H1 (cell line): Measurements from ENCODE around the gene PLCL1. TPM values are rescaled to one million over a fixed set of nuclear protein-coding genes. Genes with fewer than 3 reads are reported as not detected.

Experiments used
- CTCF ChIA-PET: fragments of 300-600 bp; sonication (Branson Sonifier 250); formaldehyde crosslinking; loops from one replicate; lab custom pipeline; 2021; ENCODE audit not compliant: partially characterized antibody; lab: Charles Lee
- POLR2A ChIA-PET: fragments of 300-600 bp; sonication (Branson Sonifier 250); formaldehyde crosslinking; loops from one replicate; lab custom pipeline; 2021; ENCODE audit warnings: inconsistent platforms; ENCODE audit not compliant: partially characterized antibody; lab: Charles Lee
- DNase-seq, 2 experiments: peaks; one replicate each; pipeline versions ENCODE4 v3.0.0 to v3.0.0-alpha.2; 2010 to 2022; ENCODE audit warnings: low spot score in 2 of 2, low read depth in 1 of 2, mixed read lengths in 1 of 2
- FAIRE-seq: peaks from 2 replicates; lab custom pipeline; 2011; peaks lifted over from hg19 to GRCh38; lab: Jason Lieb, UNC
- H2AFZ ChIP-seq: 2 replicates; pipeline ENCODE4 v1.8.1; 2012; ENCODE audit warnings: low read length, inconsistent platforms
- H2AK5ac ChIP-seq: 2 replicates; pipeline ENCODE4 v1.6.1; 2013; ENCODE audit warnings: low read depth, low read length
- H2BK120ac ChIP-seq: replicated peaks from 2 replicates; pipeline ENCODE3; 2013; ENCODE audit warnings: low read depth, low read length, inconsistent platforms
- H2BK12ac ChIP-seq: 2 replicates; pipeline ENCODE4 v1.6.1; 2013; ENCODE audit warnings: low read depth, low read length
- H2BK15ac ChIP-seq: 2 replicates; pipeline ENCODE4 v1.6.1; 2013; ENCODE audit warnings: low read length
- H2BK20ac ChIP-seq: 2 replicates; pipeline ENCODE4 v1.6.1; 2013; ENCODE audit warnings: low read length
- H2BK5ac ChIP-seq: 2 replicates; pipeline ENCODE4 v1.6.1; 2013; ENCODE audit warnings: low read depth, low read length
- H3K14ac ChIP-seq: 2 replicates; pipeline ENCODE4 v1.6.1; 2013; ENCODE audit warnings: inconsistent platforms; ENCODE audit not compliant: insufficient read length
- H3K18ac ChIP-seq: 2 replicates; pipeline ENCODE4 v1.6.1; 2013; ENCODE audit warnings: low read length; ENCODE audit errors: extremely low read depth
- H3K23ac ChIP-seq: 2 replicates; pipeline ENCODE4 v1.6.1; 2013; ENCODE audit warnings: inconsistent platforms; ENCODE audit not compliant: insufficient read length
- H3K23me2 ChIP-seq: 2 replicates; pipeline ENCODE4 v1.6.1; 2013; ENCODE audit warnings: low read depth, low read length
- H3K27ac ChIP-seq: 2 replicates; pipeline ENCODE4 v1.6.1; 2011; ENCODE audit warnings: low read depth, low read length, inconsistent platforms
- H3K27me3 ChIP-seq, 4 experiments: replicated peaks in 1 of 4; 1 replicate in 1 of 4; 2 replicates in 3 of 4; pipeline versions ENCODE4 v1.6.1 to v1.8.1; 2011 to 2013; ENCODE audit warnings: low read length in 3 of 4, mild to moderate bottlenecking in 3 of 4, inconsistent platforms in 2 of 4, mixed read lengths in 2 of 4, moderate library complexity in 1 of 4; ENCODE audit not compliant: control insufficient read depth in 3 of 4, insufficient read depth in 3 of 4; ENCODE audit errors: extremely low read depth in 1 of 4
- H3K36me3 ChIP-seq, 4 experiments: 2 replicates each; pipeline versions ENCODE4 v1.6.1 to v1.8.1; 2011 to 2013; ENCODE audit warnings: mild to moderate bottlenecking in 4 of 4, low read length in 3 of 4, moderate library complexity in 2 of 4, control low read depth in 1 of 4, inconsistent platforms in 1 of 4; ENCODE audit not compliant: insufficient read depth in 4 of 4, control insufficient read depth in 2 of 4
- H3K4ac ChIP-seq: replicated peaks from 2 replicates; pipeline ENCODE3; 2013; ENCODE audit warnings: low read length, low read depth, mixed read lengths, inconsistent platforms; ENCODE audit not compliant: insufficient read length
- H3K4me1 ChIP-seq, 4 experiments: replicated peaks in 1 of 4; 1 replicate in 1 of 4; 2 replicates in 3 of 4; pipeline versions ENCODE4 v1.6.1 to v1.8.1; 2011 to 2013; ENCODE audit warnings: low read length in 3 of 4, inconsistent platforms in 2 of 4, mixed read lengths in 1 of 4; ENCODE audit not compliant: insufficient read depth in 4 of 4, control insufficient read depth in 3 of 4
- H3K4me2 ChIP-seq, 2 experiments: 2 replicates each; pipeline versions ENCODE4 v1.6.1 to v1.8.1; 2011 to 2013; ENCODE audit warnings: low read depth in 2 of 2, low read length in 2 of 2, control low read depth in 1 of 2, inconsistent platforms in 1 of 2, mild to moderate bottlenecking in 1 of 2; ENCODE audit not compliant: insufficient read depth in 1 of 2
- H3K4me3 ChIP-seq, 4 experiments: fragments of 200-600, 300-600 bp in 1 of 4; sonication (generic), shearing (Covaris generic), sonication (Bioruptor Twin) in 1 of 4; 2 replicates each; pipeline versions ENCODE4 v1.5.1 to v1.8.1; 2011 to 2016; ENCODE audit warnings: low read length in 4 of 4, low read depth in 3 of 4, control low read depth in 2 of 4, inconsistent platforms in 2 of 4, mild to moderate bottlenecking in 2 of 4, mixed read lengths in 1 of 4, moderate library complexity in 1 of 4; ENCODE audit not compliant: insufficient read depth in 2 of 4; ENCODE audit errors: extremely low read depth in 1 of 4
- H3K56ac ChIP-seq: replicated peaks from 2 replicates; pipeline ENCODE3; 2013; ENCODE audit warnings: low read depth, mild to moderate bottlenecking, mixed read lengths, low read length, inconsistent platforms; ENCODE audit not compliant: insufficient read length
- H3K79me1 ChIP-seq: 2 replicates; pipeline ENCODE4 v1.6.1; 2013; ENCODE audit warnings: low read depth, low read length, control low read depth
- H3K79me2 ChIP-seq, 2 experiments: 2 replicates each; pipeline versions ENCODE4 v1.6.1 to v1.8.1; 2012 to 2013; ENCODE audit warnings: low read length in 2 of 2, mild to moderate bottlenecking in 2 of 2, inconsistent platforms in 1 of 2; ENCODE audit not compliant: insufficient read depth in 2 of 2, control insufficient read depth in 1 of 2
- H3K9ac ChIP-seq, 4 experiments: replicated peaks in 1 of 4; 1 replicate in 1 of 4; 2 replicates in 3 of 4; pipeline versions ENCODE4 v1.6.1 to v1.8.1; 2011 to 2013; ENCODE audit warnings: low read depth in 3 of 4, low read length in 3 of 4, control low read depth in 2 of 4, mild to moderate bottlenecking in 2 of 4, moderate library complexity in 2 of 4, inconsistent platforms in 1 of 4; ENCODE audit errors: extremely low read depth in 1 of 4
- H3K9me3 ChIP-seq, 2 experiments: 2 replicates each; pipeline versions ENCODE4 v1.6.1 to v1.8.1; 2012 to 2013; ENCODE audit warnings: mild to moderate bottlenecking in 2 of 2, moderate library complexity in 2 of 2, control low read depth in 1 of 2, inconsistent platforms in 1 of 2, low read depth in 1 of 2, low read length in 1 of 2, mixed read lengths in 1 of 2; ENCODE audit not compliant: insufficient read depth in 2 of 2
- H4K20me1 ChIP-seq, 2 experiments: replicated peaks in 1 of 2; 2 replicates each; pipeline versions ENCODE3 to v1.8.1; 2011 to 2013; ENCODE audit warnings: inconsistent platforms in 2 of 2, low read length in 2 of 2, mild to moderate bottlenecking in 1 of 2; ENCODE audit not compliant: insufficient read depth in 2 of 2, control insufficient read depth in 1 of 2
- H4K5ac ChIP-seq: 2 replicates; pipeline ENCODE4 v1.6.1; 2013; ENCODE audit warnings: low read length, low read depth, mixed read lengths, inconsistent platforms; ENCODE audit not compliant: insufficient read length
- H4K8ac ChIP-seq: 2 replicates; pipeline ENCODE4 v1.8.0; 2013; ENCODE audit warnings: mild to moderate bottlenecking, moderate library complexity, low read length, inconsistent platforms; ENCODE audit not compliant: insufficient read depth; ENCODE audit errors: extremely low read depth
- H4K91ac ChIP-seq: replicated peaks from 2 replicates; pipeline ENCODE3; 2013; ENCODE audit warnings: low read length, mixed read lengths, inconsistent platforms; ENCODE audit not compliant: insufficient read length
- CBX8 ChIP-seq: fragments of 300-800, 300-1000 bp; sonication (generic); IDR thresholded peaks from 2 replicates; pipeline ENCODE4 v1.7.1; 2016; ENCODE audit warnings: low read depth, low read length, borderline replicate concordance
- GTF2F1 ChIP-seq: IDR thresholded peaks from 2 replicates; pipeline ENCODE4 v1.6.1; 2012; ENCODE audit warnings: low read depth, low read length, improper control_type of control experiment, borderline replicate concordance
- HDAC6 ChIP-seq: IDR thresholded peaks from one replicate; pipeline ENCODE4 v1.7.1; 2012; ENCODE audit warnings: low read depth, mild to moderate bottlenecking, inconsistent platforms, low read length, moderate library complexity
- RFX5 ChIP-seq: IDR thresholded peaks from 2 replicates; pipeline ENCODE4 v1.6.1; 2011; ENCODE audit warnings: low read depth, low read length, improper control_type of control experiment, borderline replicate concordance
- SRF ChIP-seq: IDR thresholded peaks from 2 replicates; pipeline ENCODE4 v1.6.1; 2011; ENCODE audit warnings: mild to moderate bottlenecking, low read depth, low read length, moderate library complexity
- TAF7 ChIP-seq: optimal IDR thresholded peaks from 2 replicates; pipeline ENCODE3; 2011; ENCODE audit warnings: low read depth, mild to moderate bottlenecking, inconsistent platforms, low read length, moderate library complexity, borderline replicate concordance
- WGBS, 2 experiments: shearing (Covaris generic) in 1 of 2; methylation state at CpG; one replicate each; pipeline versions ENCODE4 v1.1.6 to v1.1.7; 2013 to 2015; ENCODE audit warnings: low lambda C conversion rate in 2 of 2, mixed read lengths in 2 of 2, inconsistent platforms in 1 of 2, low coverage in 1 of 2, missing lambda C conversion rate in 1 of 2; ENCODE audit not compliant: insufficient replicate concordance in 2 of 2, insufficient coverage in 1 of 2, insufficient read length in 1 of 2; ENCODE audit errors: extremely low coverage in 1 of 2, missing lambda C conversion rate in 1 of 2; 5-methylcytosine and 5-hydroxymethylcytosine counted together
- polyA plus RNA-seq, 7 experiments: library from polyadenylated mRNA; depleted of rRNA in 3 of 7; stranded (reverse) in 5 of 7; unstranded in 2 of 7; fragments of >200 nt in 5 of 7; fragments of 200-250 nt in 2 of 7; gene quantifications; 1 replicate in 5 of 7; 2 replicates in 1 of 7; 4 replicates in 1 of 7; pipeline versions ENCODE4 v1.2.1 to v1.2.3, GENCODE V29; 2011 to 2013; ENCODE audit warnings: missing spikeins in 2 of 7, mixed read lengths in 2 of 7
- total RNA-seq: library from RNA; stranded (reverse); fragmentation: NEBNext Ultra II Directional; extraction: Animal tissue kit (Norgen Biotek cat#: 25700); gene quantifications from 2 replicates; pipeline ENCODE4 v1.2.1, GENCODE V29; 2021

Gene PLCL1
- total and polyA plus RNA-seq, 2 of the 8 experiments (the other 6 are each of a cell fraction or from before 2014, with no cell fraction given) = not detected

DNA sequence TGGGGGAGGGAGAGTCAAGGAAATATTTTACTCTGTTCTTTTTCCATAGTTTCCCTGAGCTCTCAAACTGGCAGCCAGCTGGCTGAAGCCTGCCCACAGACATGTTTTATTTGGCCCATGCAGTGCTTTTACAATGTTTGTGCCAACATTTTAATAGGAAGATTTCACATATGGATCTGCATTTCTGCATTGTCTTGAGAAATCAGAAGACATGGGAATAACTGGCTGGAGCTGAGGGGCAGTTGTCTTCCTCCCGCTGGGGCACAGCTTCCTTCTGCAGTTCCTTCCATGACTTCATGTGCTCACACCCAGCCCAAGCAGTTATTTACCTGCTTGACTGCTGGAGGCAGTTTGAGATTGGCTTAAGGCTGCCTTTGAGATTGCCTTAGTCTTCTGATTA, 74.4 kb downstream of the PLCL1 start:
- CTCF ChIA-PET = interaction anchor here (1.0 to 1.7 kb wide), 2 partner anchors 11 to 27 kb away, joined by 3 to 6 read pairs; no protein-coding TSS in a partner anchor
- no peak overlapping the region for H2BK120ac ChIP-seq
- no peak overlapping the region for H2AFZ ChIP-seq
- POLR2A ChIA-PET = no interaction called here
- H3K4me3 ChIP-seq = no peak overlapping the region
- no peak overlapping the region for H3K4ac ChIP-seq
- no peak for DNase-seq
- no peak overlapping the region for H3K9ac ChIP-seq
- H3K27ac ChIP-seq = no peak overlapping the region
- H2BK15ac ChIP-seq = no peak overlapping the region
- H3K23me2 ChIP-seq = no peaks in the 10 kb centered on the region
- no peaks in the 10 kb centered on the region for H3K4me1 ChIP-seq
- H3K4me2 ChIP-seq = no peak overlapping the region
- no peak overlapping the region for H2AK5ac ChIP-seq
- H3K79me2 ChIP-seq = no peaks in the 10 kb centered on the region
- H3K14ac ChIP-seq = no peak overlapping the region
- no peak overlapping the region for H4K5ac ChIP-seq
- no peak overlapping the region for H3K23ac ChIP-seq
- H4K20me1 ChIP-seq = no peaks in the 10 kb centered on the region
- no peak overlapping the region for H2BK5ac ChIP-seq
- no peak for FAIRE-seq
- H3K18ac ChIP-seq = no peak overlapping the region
- no peak overlapping the region for H2BK12ac ChIP-seq
- H3K36me3 ChIP-seq = no peaks in the 10 kb centered on the region
- H4K8ac ChIP-seq = no peak overlapping the region
- no peaks in the 10 kb centered on the region for H3K9me3 ChIP-seq
- H2BK20ac ChIP-seq = no peak overlapping the region
- H4K91ac ChIP-seq = no peak overlapping the region
- H3K56ac ChIP-seq = no peak overlapping the region
- 67% methylated on average over 1 of the region's 1 CpG; no CpG with 5 or more reads in 1 of the 2 experiments for WGBS, 2 experiments
- H3K27me3 ChIP-seq = no peaks in the 10 kb centered on the region
- no peaks in the 10 kb centered on the region for H3K79me1 ChIP-seq
- TF ChIP-seq HDAC6 (no peak), SRF (no peak), TAF7 (no peak), GTF2F1 (no peak), RFX5 (no peak), CBX8 (no peak)
